ENCODE measurements around the gene CDKAL1.

- TF ChIP-seq GLIS3 (CRISPR knock-in tag; IDR thresholded peaks at IDR 0.05) (no peak), ZNF70 (CRISPR knock-in tag; IDR thresholded peaks at IDR 0.05) (no peak)
Observed at GRCh38 chr6:20673458-20673857, 139.2 kb downstream of the CDKAL1 start.

Measured in SK-N-SH treated with all-trans-retinoic acid at 6 μM for 48 hours (cell line).